Fibroblast of skin of scalp (primary cell): Measurements from ENCODE around the gene GARNL3.

ENCODE experiments used
- DNase-seq: peaks from one replicate; pipeline ENCODE4 v3.0.0-alpha.2; 2013

The GARNL3 gene

GRCh38 chr9:127237801-127238200, 26.8 kb upstream of the GARNL3 start:
- no peak for DNase-seq

GRCh38 chr9:127241354-127241753, 23.2 kb upstream of the GARNL3 start:
- no peak for DNase-seq

DNA sequence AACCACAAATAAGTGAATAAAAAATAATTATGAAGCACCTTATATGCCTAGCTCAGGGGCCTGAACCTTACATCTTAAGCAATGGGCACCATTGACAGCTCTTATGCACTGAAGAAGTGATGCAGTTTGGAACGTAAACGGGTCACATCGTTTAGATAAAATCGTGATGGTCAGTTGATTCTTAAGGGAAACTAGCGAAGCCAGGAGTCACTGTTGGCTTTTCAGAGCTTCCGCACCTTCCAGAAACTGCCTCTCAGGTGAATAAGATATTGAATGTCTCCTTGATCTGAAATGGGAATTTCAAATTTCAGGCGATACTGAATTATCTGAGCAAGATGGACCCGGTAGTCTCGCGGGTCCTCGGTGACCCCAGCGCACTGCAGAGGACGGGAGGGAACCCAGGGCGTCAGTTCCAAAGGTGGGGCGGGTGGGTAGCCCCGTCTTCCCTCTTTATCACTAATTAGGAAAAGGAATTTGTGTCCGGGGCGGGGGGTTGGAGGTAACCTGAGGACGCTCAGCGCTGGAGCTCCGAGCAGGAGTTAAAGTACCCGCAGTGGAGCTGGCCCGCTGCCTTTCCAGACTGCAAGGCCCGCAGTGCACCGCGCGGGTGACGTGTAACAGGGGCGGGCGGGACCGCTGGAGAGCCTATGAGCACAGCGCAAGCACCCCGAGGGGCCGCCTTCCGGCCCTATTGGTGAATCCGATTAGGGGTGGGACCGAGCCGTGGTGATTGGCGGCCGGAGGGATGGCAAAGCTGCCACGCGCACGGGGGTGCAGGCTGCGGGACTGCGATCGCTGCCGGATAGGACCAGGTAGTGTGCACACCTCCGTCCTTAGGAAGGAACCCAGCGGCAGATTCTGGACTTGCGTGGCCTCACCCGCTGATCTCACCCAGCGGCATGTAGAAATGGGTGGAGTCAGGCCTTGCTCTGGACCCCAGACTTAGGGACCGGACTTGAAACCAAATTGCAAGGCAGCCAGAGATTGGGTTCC, 19.7 kb upstream of the GARNL3 start:
- peak; percentile 95 for DNase-seq

DNA sequence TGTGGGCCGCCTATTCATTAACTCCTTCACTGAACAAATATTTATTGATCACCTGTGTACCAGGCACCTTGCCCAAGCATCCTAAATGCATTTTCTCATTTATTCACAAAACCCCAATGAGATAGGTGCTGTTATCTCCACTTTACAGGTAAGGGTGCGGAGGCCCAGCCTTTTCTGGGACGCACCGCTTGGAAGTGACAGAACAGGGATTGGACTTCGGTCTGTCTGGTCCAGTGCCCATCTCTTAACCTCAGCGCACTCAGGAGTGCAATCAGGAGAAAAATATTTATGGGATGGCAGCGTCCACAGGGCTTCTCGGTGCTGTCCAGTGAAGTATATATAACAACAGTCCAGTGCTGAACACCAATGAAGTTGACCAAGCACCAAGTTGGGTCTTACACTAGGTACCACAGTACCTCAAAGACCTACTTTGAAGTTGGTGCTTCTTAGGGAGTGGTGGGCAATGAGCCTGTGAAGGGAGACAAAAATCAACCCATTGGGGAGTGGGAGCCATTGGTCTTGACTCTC, 18.9 kb upstream of the GARNL3 start:
- no peak for DNase-seq

DNA sequence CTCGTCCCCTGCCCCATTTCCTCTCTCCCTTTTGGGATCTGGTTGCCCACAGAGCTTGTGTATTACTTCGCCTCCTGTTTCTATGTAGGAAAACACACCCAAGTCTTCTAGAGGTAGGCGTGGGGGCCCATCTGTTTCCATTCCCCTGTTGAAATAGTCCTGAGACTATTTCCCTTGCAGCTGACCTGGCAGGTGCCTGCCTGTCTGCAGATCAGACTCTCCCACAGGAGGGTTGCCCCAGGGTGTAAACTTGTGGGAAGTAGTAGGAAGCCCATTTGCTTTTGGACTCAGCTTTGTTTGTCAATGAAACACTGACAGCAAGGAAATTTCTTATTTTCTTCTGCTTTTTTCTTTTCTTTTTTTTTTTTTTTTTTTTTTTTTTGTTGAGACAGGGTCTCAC, 16.3 kb upstream of the GARNL3 start:
- no peak for DNase-seq

DNA sequence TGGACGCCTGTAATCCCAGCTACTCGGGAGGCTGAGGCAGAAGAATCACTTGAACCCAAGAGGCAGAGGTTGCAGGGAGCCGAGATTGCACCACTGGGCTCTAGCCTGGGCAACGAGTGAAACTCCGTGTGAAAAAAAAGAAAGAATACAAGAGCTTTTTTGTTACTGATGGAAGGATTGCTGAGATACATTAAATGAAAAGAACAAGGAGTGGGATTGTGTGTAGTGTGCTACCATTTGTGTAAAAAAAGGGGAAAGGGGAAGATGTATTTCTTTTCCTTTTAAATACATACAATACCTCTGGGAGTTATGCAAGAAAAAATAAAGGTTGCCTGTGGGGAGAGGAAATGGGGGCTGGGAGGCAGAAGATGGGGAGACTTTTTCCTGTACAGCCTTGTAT, 14.7 kb upstream of the GARNL3 start:
- DNase-seq, result no peak

DNA sequence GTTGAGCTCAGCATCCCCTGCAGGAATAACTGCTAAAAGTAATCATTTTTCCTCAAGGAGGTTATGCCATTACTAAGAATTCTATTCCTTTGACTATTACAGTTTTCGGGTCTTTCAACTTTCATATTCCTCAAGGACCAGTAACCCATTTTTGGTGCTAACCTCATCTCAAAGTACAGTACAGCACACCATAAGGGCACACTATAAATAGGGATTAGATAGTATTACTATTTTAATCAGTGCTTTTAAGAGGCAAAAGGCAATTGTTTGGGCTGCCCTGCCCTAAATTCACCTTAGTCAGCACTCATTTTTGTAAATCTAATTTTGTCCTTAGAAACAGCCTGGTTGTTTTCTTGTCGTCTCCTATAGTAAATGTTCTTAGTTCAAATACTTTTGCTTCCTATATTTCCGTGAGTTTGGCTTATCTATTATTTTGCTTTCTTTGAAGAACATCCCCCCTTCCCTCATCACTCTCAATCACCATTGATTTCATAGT, 13.6 kb upstream of the GARNL3 start:
- DNase-seq, result no peak

- no peak for DNase-seq
These were observed 11.9 kb upstream of the GARNL3 start for GRCh38 chr9:127252410-127253318.

GRCh38 chr9:127253446-127253845, 11.1 kb upstream of the GARNL3 start:
- no peak for DNase-seq

GRCh38 chr9:127255692-127256091, 8.9 kb upstream of the GARNL3 start:
- DNase-seq, result no peak

DNA sequence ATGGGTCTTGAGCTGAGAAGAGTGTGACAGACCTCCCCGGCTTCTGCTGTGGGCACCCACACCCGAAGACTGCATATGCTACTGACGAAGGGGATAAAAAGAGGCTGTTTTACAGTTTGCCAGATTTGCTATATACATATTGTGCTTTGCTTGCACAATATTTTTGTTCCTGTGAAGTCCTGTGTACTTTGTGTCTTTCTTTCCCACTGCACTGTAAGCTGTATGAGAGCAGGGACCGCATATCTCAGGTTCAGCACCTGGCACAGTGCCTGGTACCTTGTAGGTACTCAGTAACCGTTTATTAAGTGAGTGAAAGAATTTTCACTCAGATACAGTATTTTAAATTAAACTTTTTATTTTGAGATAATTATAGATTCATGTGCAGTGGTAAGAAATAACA, 8.2 kb upstream of the GARNL3 start:
- no peak for DNase-seq

DNA sequence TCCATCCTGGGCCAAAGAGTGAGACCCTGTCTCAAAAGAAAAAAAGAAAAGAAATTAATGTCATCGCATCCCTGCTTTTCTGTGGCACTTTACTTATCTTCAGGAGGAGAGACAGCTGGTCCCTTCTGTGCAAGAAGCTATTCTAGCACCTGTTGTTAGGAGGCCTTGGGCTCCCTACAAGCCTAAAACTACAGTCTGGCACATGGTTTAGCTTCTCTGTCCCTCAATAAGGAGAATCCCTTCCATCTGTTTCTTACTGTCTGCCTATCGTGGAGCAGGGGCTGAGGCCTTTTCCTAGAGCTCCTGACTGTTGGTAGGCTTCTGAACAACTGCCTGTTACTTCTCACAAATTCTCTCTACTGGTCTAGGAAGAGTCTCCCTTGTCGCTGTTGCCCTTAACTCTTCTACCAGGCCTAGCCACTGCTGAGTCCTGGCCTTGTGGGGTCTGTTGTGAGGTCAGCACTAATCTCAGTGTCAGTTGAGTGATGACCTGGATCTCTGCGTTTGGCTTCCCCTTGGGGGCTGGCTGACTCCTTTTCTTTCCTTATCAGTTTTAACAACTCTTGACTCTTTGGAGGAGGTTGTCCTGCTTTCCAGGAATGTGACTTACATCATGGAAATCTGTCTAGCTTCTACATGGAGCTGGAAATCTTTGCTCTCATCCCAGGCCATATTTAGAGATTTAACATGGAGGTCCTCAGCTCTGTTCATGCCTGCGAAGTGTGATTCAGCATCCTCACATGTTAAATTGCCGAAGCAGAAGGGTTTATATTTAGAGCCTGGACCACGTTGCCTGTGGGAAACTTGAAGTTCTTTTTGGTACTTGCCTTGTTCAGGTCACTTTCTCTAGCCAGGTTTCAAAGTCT, 5.7 kb upstream of the GARNL3 start:
- no peak for DNase-seq

GRCh38 chr9:127262602-127263001, 2.0 kb upstream of the GARNL3 start:
- DNase-seq, result no peak

GRCh38 chr9:127263237-127263636, 1.3 kb upstream of the GARNL3 start:
- no peak for DNase-seq

DNA sequence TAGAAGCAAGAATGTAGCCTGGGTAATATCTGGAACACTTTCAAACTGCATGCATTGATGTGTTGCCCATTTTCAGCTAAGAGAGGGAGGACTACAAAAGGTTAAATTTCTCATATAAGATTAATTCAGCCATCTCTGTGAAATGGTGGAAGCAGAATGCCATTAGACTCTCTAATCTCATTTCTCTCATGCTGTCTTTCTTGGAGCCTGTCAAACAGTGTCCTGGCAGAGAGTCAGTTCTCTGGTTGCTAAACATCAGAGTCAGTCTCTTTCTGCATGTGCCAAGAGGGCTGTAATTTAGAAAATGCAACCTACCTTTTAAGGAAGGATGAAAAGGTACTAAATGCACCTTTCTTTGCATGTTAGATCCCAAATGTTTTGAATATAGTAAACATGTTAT, 910 bp upstream of the GARNL3 start:
- DNase-seq, result no peak

DNA sequence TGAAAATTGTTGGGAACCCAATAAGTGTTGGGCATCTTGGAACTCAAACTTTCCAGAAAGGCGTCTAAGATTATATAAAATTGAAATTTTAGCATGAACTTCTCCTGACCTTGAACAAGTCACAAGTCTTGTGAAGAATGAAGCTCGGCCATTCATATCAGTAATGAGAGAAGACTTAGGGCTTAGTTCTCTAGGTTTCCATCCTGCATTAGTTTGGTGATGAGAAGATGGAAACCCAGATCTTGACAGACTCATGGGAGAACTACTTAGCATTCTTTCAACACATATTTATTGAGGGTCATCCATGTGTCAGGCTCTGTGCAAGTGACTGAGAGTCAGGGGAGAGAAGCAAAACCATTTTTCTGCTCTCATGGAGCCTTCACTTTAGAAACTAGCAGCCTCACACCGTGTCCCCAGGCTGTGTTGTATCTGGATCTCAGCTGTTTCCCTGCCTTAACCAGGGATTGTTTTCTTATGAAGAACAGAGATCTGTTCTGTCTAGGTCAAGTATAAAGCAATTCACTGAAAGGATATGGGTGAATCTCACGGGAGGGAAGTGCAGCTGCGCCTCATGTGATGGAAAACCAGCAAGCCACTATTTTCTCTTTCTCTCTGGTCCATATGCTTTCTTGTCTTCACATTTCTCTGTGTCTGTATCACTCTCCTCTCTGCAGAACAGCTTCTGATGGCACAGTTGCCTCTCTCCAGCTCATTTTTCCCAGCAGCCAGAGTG, 3.4 kb downstream of the GARNL3 start:
- DNase-seq, result no peak

GRCh38 chr9:127269449-127269848, 4.9 kb downstream of the GARNL3 start:
- no peak for DNase-seq

- peak; percentile 38 for DNase-seq
These were observed 8.8 kb downstream of the GARNL3 start for GRCh38 chr9:127273326-127273725.

DNA sequence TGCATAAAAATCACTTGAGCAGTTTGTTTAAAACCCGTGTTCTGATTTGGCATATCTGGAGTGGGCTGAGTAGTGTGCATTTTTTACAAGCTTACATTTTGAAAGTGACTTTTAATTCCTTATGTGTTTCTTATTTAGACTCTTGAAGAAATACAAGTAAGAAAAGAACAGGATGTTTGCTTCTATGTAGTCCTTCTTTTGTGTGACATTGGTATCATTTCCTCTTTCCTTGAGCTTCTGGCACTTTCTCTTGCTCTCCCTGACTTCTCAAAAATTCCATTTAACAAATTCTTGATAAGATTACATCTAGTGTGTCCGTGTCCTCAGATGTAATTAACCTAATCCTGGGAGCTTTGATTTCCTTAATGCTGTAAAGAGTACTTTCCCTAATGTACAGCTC, 12.5 kb downstream of the GARNL3 start:
- DNase-seq, result no peak

DNA sequence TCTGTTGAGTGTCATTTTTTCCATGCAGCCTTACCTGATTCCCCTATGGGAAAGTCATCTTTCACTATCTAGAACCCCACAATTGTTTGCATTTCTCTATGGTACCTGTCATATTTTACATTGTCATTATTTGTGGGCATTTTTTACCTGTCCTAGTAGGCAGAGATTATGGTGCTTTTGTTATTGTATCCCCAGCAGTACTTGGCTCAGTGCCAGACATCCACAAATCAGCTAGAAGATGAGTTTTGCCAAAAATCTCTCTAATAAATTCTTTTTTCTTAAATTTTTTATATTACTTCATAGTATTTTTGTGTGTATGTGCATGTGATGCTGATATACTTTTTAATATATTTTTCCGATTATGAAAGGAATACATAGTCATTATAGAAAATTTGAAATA, 13.2 kb downstream of the GARNL3 start:
- DNase-seq, result no peak

GRCh38 chr9:127278372-127278771, 13.8 kb downstream of the GARNL3 start:
- no peak for DNase-seq
